ENCODE measurements around the gene CLIC1.

GRCh38 chr6:31702405-31702818 is 33.9 kb downstream of the CLIC1 start:
- TF ChIP-seq CTCF (conservative IDR thresholded peaks at IDR 0.05; ENCODE audit: low read length) (no peak), EZH2phosphoT487 (IDR thresholded peaks at IDR 0.05; ENCODE audit: borderline replicate concordance, low read depth, low read length) (no peak)

Data from OCI-LY7 (cell line).